Measurements from ENCODE around the gene HIRIP3.

- TF ChIP-seq CTCF (conservative IDR thresholded peaks at IDR 0.05), result no peak
- TF ChIP-seq EZH2 (IDR thresholded peaks at IDR 0.05; ENCODE audit: low read depth), result no peak
Measured at GRCh38 chr16:30004424-30004776, 9.0 kb upstream of the HIRIP3 start.

Data from PC-9 (cell line).